Spleen (tissue), 11 donors: ENCODE measurements around the gene PDK2. TPM values are rescaled to one million over a fixed set of nuclear protein-coding genes. Genes with fewer than 3 reads are reported as not detected.

ENCODE experiments used
- DNase-seq: peaks from one replicate; pipeline ENCODE4 v3.0.0-alpha.2; 2020
- H3K27ac ChIP-seq, 8 donors: fragments of 200-600 bp; sonication (generic) in 7 of 8; 1 replicate in 4 of 8; 2 replicates in 4 of 8; pipeline versions ENCODE4 v1.5.0 to v1.8.0; 2016 to 2021; ENCODE audit warnings: inconsistent platforms in 4 of 8, mild to moderate bottlenecking in 4 of 8, moderate library complexity in 1 of 8
- H3K27me3 ChIP-seq, 7 donors: fragments of 200-600 bp; sonication (generic) in 6 of 7; replicated peaks in 1 of 7; 1 replicate in 4 of 7; 2 replicates in 3 of 7; pipeline versions ENCODE4 v1.5.0 to v1.8.0; 2016 to 2021; ENCODE audit warnings: inconsistent platforms in 3 of 7, mild to moderate bottlenecking in 1 of 7
- H3K36me3 ChIP-seq, 6 donors: fragments of 200-600 bp; sonication (generic) in 5 of 6; 1 replicate in 4 of 6; 2 replicates in 2 of 6; pipeline versions ENCODE4 v1.5.0 to v1.8.0; 2016 to 2021; ENCODE audit warnings: inconsistent platforms in 2 of 6
- H3K4me1 ChIP-seq, 6 donors: fragments of 200-600 bp; sonication (generic) in 5 of 6; 1 replicate in 3 of 6; 2 replicates in 3 of 6; pipeline versions ENCODE4 v1.5.0 to v1.8.0; 2016 to 2021; ENCODE audit warnings: inconsistent platforms in 3 of 6
- H3K4me3 ChIP-seq, 8 donors: fragments of 200-600 bp; sonication (generic) in 7 of 8; 1 replicate in 4 of 8; 2 replicates in 4 of 8; pipeline versions ENCODE4 v1.5.0 to v1.8.0; 2016 to 2021; ENCODE audit warnings: inconsistent platforms in 4 of 8, mild to moderate bottlenecking in 4 of 8, moderate library complexity in 2 of 8
- H3K9me3 ChIP-seq, 8 donors: fragments of 200-600 bp; sonication (generic) in 7 of 8; 1 replicate in 4 of 8; 2 replicates in 4 of 8; pipeline versions ENCODE4 v1.5.0 to v1.8.0; 2016 to 2021; ENCODE audit warnings: inconsistent platforms in 4 of 8
- CTCF ChIP-seq, 11 experiments: fragments of 200-600 bp in 7 of 11; fragments of 450-650 bp in 4 of 11; sonication (generic) in 4 of 11; IDR thresholded peaks in 8 of 11; conservative IDR thresholded peaks in 3 of 11; 1 replicate in 7 of 11; 2 replicates in 4 of 11; pipeline versions ENCODE4 v1.4.0 to v1.8.0; 2016 to 2021; ENCODE audit warnings: antibody characterized with exemption in 11 of 11, inconsistent platforms in 4 of 11, mild to moderate bottlenecking in 1 of 11
- POLR2A ChIP-seq, 3 donors: fragments of 450-650 bp; IDR thresholded peaks; one replicate each; pipeline ENCODE4 v1.5.1; 2017; ENCODE audit warnings: antibody characterized with exemption in 3 of 3, mild to moderate bottlenecking in 1 of 3
- POLR2AphosphoS5 ChIP-seq, 3 donors: sonication (generic); formaldehyde crosslinking; IDR thresholded peaks; one replicate each; pipeline ENCODE4 v1.5.1; 2017; ENCODE audit warnings: antibody characterized with exemption in 3 of 3
- WGBS, 5 donors: extraction: QIAGEN DNeasy Blood & Tissue Kit in 3 of 5; methylation state at CpG; one replicate each; pipeline versions ENCODE4 v1.1.5 to v1.1.7; 2013 to 2018; 5-methylcytosine and 5-hydroxymethylcytosine counted together
- intact Hi-C: fragments of 100-400 bp; cut with DNase I; formaldehyde crosslinking; loops from one replicate; pipeline ENCODE4 v1.15.0; 2023; ENCODE audit warnings: low total_unique reads
- polyA plus RNA-seq, 3 donors: library from polyadenylated mRNA; stranded (reverse); fragments of 200-250 nt; gene quantifications; one replicate each; pipeline ENCODE4 v1.2.1, GENCODE V29; 2013
- total RNA-seq, 7 donors: library from RNA; depleted of rRNA in 3 of 7; stranded (reverse); fragments of >200 nt in 3 of 7; fragmentation: NEBNext Ultra II Directional in 4 of 7; extraction: Animal tissue kit (Norgen Biotek cat#: 25700) in 4 of 7; gene quantifications; one replicate each; pipeline versions ENCODE4 v1.1.0 to v1.2.1, GENCODE V29; 2016 to 2021
- donor health status: healthy with polysubstance abuse.
- donor health status: DM: no; HTN: no; CAD: no; lungs with moderate emphysema.
- donor health status: DM: no; HTN: no; CAD: no.
- donor health status: Bipolar disorder and iron deficiency.
- donor health status: healthy.
- donor health status: DM: no; HTN: no; CAD: no.
- donor health status: DM: yes; HTN: yes; CAD: no.

PDK2 gene
- total and polyA plus RNA-seq, 10 donors: 8.7 to 41.5 (median 24.3) TPM

- Histone ChIP-seq H3K9me3 (no peaks in the 10 kb centered on the region), H3K36me3 (peaks cover 0 to 30% (median 2%) of the 10 kb centered on the region in 6 donors), H3K4me3 (no peak overlapping the region), H3K27me3 (no peaks in the 10 kb centered on the region), H3K4me1 (peaks cover 2 to 53% (median 18%) of the 10 kb centered on the region in 6 donors), H3K27ac (peak overlapping the region in 6 of 8 donors; percentile 46 to 88 (median 74))
- no peak for DNase-seq
- intact Hi-C loops: no loop called here
- WGBS, 5 donors: 52 to 71% (median 57%) methylated on average over 3 of the region's 3 CpGs
- no peak for TF ChIP-seq CTCF (IDR thresholded peaks at IDR 0.05 in 8 of 11, conservative IDR thresholded peaks at IDR 0.05 in 3 of 11)
- TF ChIP-seq POLR2AphosphoS5 (IDR thresholded peaks at IDR 0.05): no peak
- no peak for TF ChIP-seq POLR2A (IDR thresholded peaks at IDR 0.05)
Measured at GRCh38 chr17:50065056-50065455, 30.1 kb upstream of the PDK2 start.

GRCh38 chr17:50066995-50067394 lies 28.2 kb upstream of the PDK2 start:
- Histone ChIP-seq H3K4me1 (peaks cover 0 to 35% (median 9%) of the 10 kb centered on the region in 6 donors), H3K27ac (peak overlapping the region in 2 of 8 donors; percentile 25 to 71), H3K36me3 (peaks cover 0 to 50% (median 13%) of the 10 kb centered on the region in 6 donors), H3K9me3 (peaks cover 0 to 5% (median 0%) of the 10 kb centered on the region in 8 donors), H3K4me3 (no peak overlapping the region), H3K27me3 (no peaks in the 10 kb centered on the region)
- WGBS, 5 donors: 94 to 100% (median 98%) methylated on average over 2 of the region's 2 CpGs
- DNase-seq: no peak
- intact Hi-C loops: no loop called here
- TF ChIP-seq CTCF (IDR thresholded peaks at IDR 0.05 in 8 of 11, conservative IDR thresholded peaks at IDR 0.05 in 3 of 11) (no peak), POLR2AphosphoS5 (IDR thresholded peaks at IDR 0.05) (no peak), POLR2A (IDR thresholded peaks at IDR 0.05) (no peak)

GRCh38 chr17:50067996-50068395 lies 27.2 kb upstream of the PDK2 start:
- no peak for TF ChIP-seq CTCF (IDR thresholded peaks at IDR 0.05 in 8 of 11, conservative IDR thresholded peaks at IDR 0.05 in 3 of 11)
- TF ChIP-seq POLR2AphosphoS5 (IDR thresholded peaks at IDR 0.05): no peak
- no peak for TF ChIP-seq POLR2A (IDR thresholded peaks at IDR 0.05)
- no peak overlapping the region for H3K4me3 ChIP-seq
- H3K9me3 ChIP-seq: peaks cover 0 to 5% (median 0%) of the 10 kb centered on the region in 8 donors
- H3K4me1 ChIP-seq: peaks cover 0 to 25% (median 4%) of the 10 kb centered on the region in 6 donors
- peak; percentile 60 for DNase-seq
- H3K27ac ChIP-seq: no peak overlapping the region
- peaks cover 0 to 60% (median 15%) of the 10 kb centered on the region in 6 donors for H3K36me3 ChIP-seq
- H3K27me3 ChIP-seq: no peaks in the 10 kb centered on the region
- intact Hi-C loops: no loop called here
- WGBS, 5 donors: 85 to 95% (median 95%) methylated on average over 12 to 13 of the region's 13 CpGs

- 89 to 97% (median 95%) methylated on average over 16 of the region's 16 CpGs for WGBS, 5 donors
- TF ChIP-seq POLR2A (IDR thresholded peaks at IDR 0.05) (no peak), POLR2AphosphoS5 (IDR thresholded peaks at IDR 0.05) (no peak), CTCF (IDR thresholded peaks at IDR 0.05 in 8 of 11, conservative IDR thresholded peaks at IDR 0.05 in 3 of 11) (no peak)
- intact Hi-C loops: no loop called here
- Histone ChIP-seq H3K36me3 (peaks cover 0 to 91% (median 22%) of the 10 kb centered on the region in 6 donors), H3K27ac (no peak overlapping the region), H3K4me3 (no peak overlapping the region), H3K4me1 (no peaks in the 10 kb centered on the region), H3K27me3 (no peaks in the 10 kb centered on the region), H3K9me3 (peaks cover 0 to 5% (median 0%) of the 10 kb centered on the region in 8 donors)
- peak; percentile 44 for DNase-seq
Measured at GRCh38 chr17:50070908-50071680, 24.1 kb upstream of the PDK2 start.
